Ascending aorta (tissue), 2 donors: ENCODE data around the gene CLDN6. TPM values are rescaled to one million over a fixed set of nuclear protein-coding genes. Genes with fewer than 3 reads are reported as not detected.

ENCODE experiments used
- DNase-seq, 2 donors: peaks; one replicate each; pipeline ENCODE4 v3.0.0-alpha.2; 2019; ENCODE audit warnings: low spot score in 2 of 2
- H3K27ac ChIP-seq, 2 donors: fragments of 200-600 bp; sonication (generic); one replicate each; pipeline ENCODE4 v1.5.1; 2016 to 2017; ENCODE audit warnings: mild to moderate bottlenecking in 1 of 2
- H3K27me3 ChIP-seq: fragments of 200-600 bp; sonication (generic); one replicate; pipeline ENCODE4 v1.5.1; 2017
- H3K36me3 ChIP-seq, 2 donors: fragments of 200-600 bp; sonication (generic); one replicate each; pipeline ENCODE4 v1.5.1; 2016
- H3K4me1 ChIP-seq, 2 donors: fragments of 200-600 bp; sonication (generic); one replicate each; pipeline ENCODE4 v1.5.1; 2016 to 2017; ENCODE audit warnings: mild to moderate bottlenecking in 1 of 2
- H3K4me3 ChIP-seq, 2 donors: fragments of 200-600 bp; sonication (generic); one replicate each; pipeline ENCODE4 v1.5.1; 2016 to 2017; ENCODE audit warnings: mild to moderate bottlenecking in 1 of 2
- H3K9me3 ChIP-seq, 2 donors: fragments of 200-600 bp; sonication (generic); one replicate each; pipeline ENCODE4 v1.5.1; 2016
- CTCF ChIP-seq, 3 experiments: fragments of 200-600 bp in 2 of 3; fragments of 450-650 bp in 1 of 3; sonication (generic) in 2 of 3; IDR thresholded peaks; one replicate each; pipeline ENCODE4 v1.5.1; 2016 to 2019; ENCODE audit warnings: antibody characterized with exemption in 3 of 3, mild to moderate bottlenecking in 1 of 3, moderate library complexity in 1 of 3
- intact Hi-C: fragments of 100-400 bp; cut with DNase I; formaldehyde crosslinking; loops from one replicate; pipeline ENCODE4 v1.15.1; 2023
- total RNA-seq: library from RNA; depleted of rRNA; stranded (reverse); fragments of >200 nt; gene quantifications from one replicate; pipeline ENCODE4 v1.1.0, GENCODE V29; 2016

Gene CLDN6
- total RNA-seq, 1 donor from 2014 or later = not detected

- Histone ChIP-seq H3K4me3 (peak overlapping the region; percentile 93 to 95), H3K27me3 (no peaks in the 10 kb centered on the region), H3K27ac (peak overlapping the region; percentile 98 to 100), H3K9me3 (no peaks in the 10 kb centered on the region), H3K36me3 (peaks cover 18 to 20% of the 10 kb centered on the region in 2 donors), H3K4me1 (peaks cover 9 to 30% of the 10 kb centered on the region in 2 donors)
- intact Hi-C loops = loop anchor here (2.0 to 10.0 kb wide), 8 partner anchors 119 to 1411 kb away; partner anchors contain the start of genes BRICD5, CEMP1, CRAMP1 and IFT140
- no peak for TF ChIP-seq CTCF (IDR thresholded peaks at IDR 0.05)
- peak in 1 of 2 donors; percentile 79 for DNase-seq
Observed at GRCh38 chr16:3023415-3023668, 5.4 kb upstream of the CLDN6 start.

- peak; percentile 47 to 93 for DNase-seq
- Histone ChIP-seq H3K4me3 (peak overlapping the region; percentile 93 to 95), H3K36me3 (peaks cover 18 to 20% of the 10 kb centered on the region in 2 donors), H3K9me3 (no peaks in the 10 kb centered on the region), H3K27ac (peak overlapping the region; percentile 98 to 100), H3K27me3 (no peaks in the 10 kb centered on the region), H3K4me1 (peaks cover 9 to 34% of the 10 kb centered on the region in 2 donors)
- TF ChIP-seq CTCF (IDR thresholded peaks at IDR 0.05) = no peak
- intact Hi-C loops = loop anchor here (2.0 to 10.0 kb wide), 8 partner anchors 118 to 1411 kb away; partner anchors contain the start of genes BRICD5, CEMP1, CRAMP1 and IFT140
Observed at GRCh38 chr16:3022684-3023414, 4.9 kb upstream of the CLDN6 start.

- intact Hi-C loops = loop anchor here (2.0 to 10.0 kb wide), 8 partner anchors 117 to 1410 kb away; partner anchors contain the start of genes BRICD5, CEMP1, CRAMP1 and IFT140
- peak; percentile 84 to 97 for DNase-seq
- Histone ChIP-seq H3K36me3 (peaks cover 15 to 16% of the 10 kb centered on the region in 2 donors), H3K4me3 (peak overlapping the region; percentile 93 to 95), H3K27me3 (peaks cover 5% of the 10 kb centered on the region), H3K27ac (peak overlapping the region; percentile 98 to 100), H3K4me1 (peaks cover 9 to 34% of the 10 kb centered on the region in 2 donors), H3K9me3 (no peaks in the 10 kb centered on the region)
- TF ChIP-seq CTCF (IDR thresholded peaks at IDR 0.05) = no peak
Observed at GRCh38 chr16:3022208-3022683, 4.3 kb upstream of the CLDN6 start.

- peak; percentile 8 to 35 (median 32) for TF ChIP-seq CTCF (IDR thresholded peaks at IDR 0.05)
- Histone ChIP-seq H3K4me1 (peaks cover 9 to 34% of the 10 kb centered on the region in 2 donors), H3K27me3 (peaks cover 6% of the 10 kb centered on the region), H3K9me3 (no peaks in the 10 kb centered on the region), H3K27ac (peak overlapping the region; percentile 98 to 100), H3K4me3 (peak overlapping the region; percentile 68 to 93), H3K36me3 (peaks cover 9% of the 10 kb centered on the region in 2 donors)
- intact Hi-C loops = loop anchor here (2.0 to 10.0 kb wide), 9 partner anchors 117 to 1409 kb away; partner anchors contain the start of genes BRICD5, CEMP1, CRAMP1 and FLYWCH2
- DNase-seq = peak; percentile 73 to 92
Observed at GRCh38 chr16:3021449-3022207, 3.6 kb upstream of the CLDN6 start.

GRCh38 chr16:3020604-3021448, 2.8 kb upstream of the CLDN6 start:
- H3K27me3 ChIP-seq = peaks cover 6% of the 10 kb centered on the region
- peak; percentile 80 to 97 for DNase-seq
- H3K9me3 ChIP-seq = no peaks in the 10 kb centered on the region
- peak overlapping the region; percentile 68 to 93 for H3K4me3 ChIP-seq
- intact Hi-C loops = loop anchor here (1.0 to 10.0 kb wide), 10 partner anchors 17 to 1409 kb away; partner anchors contain the start of genes BRICD5, CEMP1, CRAMP1 and FLYWCH2
- H3K4me1 ChIP-seq = peaks cover 9 to 34% of the 10 kb centered on the region in 2 donors
- peak overlapping the region; percentile 98 to 100 for H3K27ac ChIP-seq
- peak in 1 of 3 experiments; percentile 9 for TF ChIP-seq CTCF (IDR thresholded peaks at IDR 0.05)
- peaks cover 1 to 2% of the 10 kb centered on the region in 2 donors for H3K36me3 ChIP-seq
